Body of pancreas (tissue), 4 donors: Measurements from ENCODE around the gene BRICD5.

Source experiments
- CTCF ChIP-seq, 7 experiments: fragments of 450-650 bp in 4 of 7; fragments of 200-600 bp in 3 of 7; sonication (generic) in 3 of 7; IDR thresholded peaks; one replicate each; pipeline ENCODE4 v1.5.1; 2016 to 2019; ENCODE audit warnings: antibody characterized with exemption in 7 of 7
- POLR2A ChIP-seq, 3 donors: fragments of 450-650 bp; IDR thresholded peaks; one replicate each; pipeline ENCODE4 v1.6.1; 2016; ENCODE audit warnings: antibody characterized with exemption in 3 of 3, mild to moderate bottlenecking in 2 of 3

DNA sequence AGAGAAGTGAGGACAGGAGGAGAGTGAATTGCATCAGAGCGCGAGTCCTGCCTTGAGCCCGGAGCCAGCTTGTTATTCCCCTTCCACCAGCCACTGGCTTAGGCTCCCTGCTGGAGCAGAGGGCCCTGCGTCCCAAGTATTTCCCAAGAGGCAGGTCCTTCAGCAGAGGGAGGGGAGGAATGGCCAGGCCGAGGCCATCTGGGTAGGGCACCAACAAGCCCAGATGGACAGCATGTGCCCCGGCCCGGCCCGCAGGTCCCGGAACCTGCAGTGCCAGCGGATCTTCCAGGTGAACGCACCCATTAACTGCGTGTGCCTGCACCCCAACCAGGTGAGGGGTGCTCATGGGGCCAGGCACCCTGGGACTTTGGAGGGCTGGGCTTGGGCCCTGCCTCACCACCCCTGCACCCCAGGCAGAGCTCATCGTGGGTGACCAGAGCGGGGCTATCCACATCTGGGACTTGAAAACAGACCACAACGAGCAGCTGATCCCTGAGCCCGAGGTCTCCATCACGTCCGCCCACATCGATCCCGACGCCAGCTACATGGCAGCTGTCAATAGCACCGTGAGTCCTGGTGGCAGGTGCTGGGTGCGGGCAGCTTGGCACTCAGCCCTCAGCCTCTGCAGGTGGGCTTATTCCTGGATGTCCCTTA is 3.8 kb downstream of the BRICD5 start:
- TF ChIP-seq CTCF (IDR thresholded peaks at IDR 0.05) (no peak), POLR2A (IDR thresholded peaks at IDR 0.05) (no peak)
